NCI-H1105 (cell line): ENCODE measurements around the gene CRIP2.

ENCODE experiments used
- DNase-seq: peaks from one replicate; lab custom pipeline; 2025; lab: John Stamatoyannopoulos, UW

The CRIP2 gene, protein sequence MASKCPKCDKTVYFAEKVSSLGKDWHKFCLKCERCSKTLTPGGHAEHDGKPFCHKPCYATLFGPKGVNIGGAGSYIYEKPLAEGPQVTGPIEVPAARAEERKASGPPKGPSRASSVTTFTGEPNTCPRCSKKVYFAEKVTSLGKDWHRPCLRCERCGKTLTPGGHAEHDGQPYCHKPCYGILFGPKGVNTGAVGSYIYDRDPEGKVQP

DNA sequence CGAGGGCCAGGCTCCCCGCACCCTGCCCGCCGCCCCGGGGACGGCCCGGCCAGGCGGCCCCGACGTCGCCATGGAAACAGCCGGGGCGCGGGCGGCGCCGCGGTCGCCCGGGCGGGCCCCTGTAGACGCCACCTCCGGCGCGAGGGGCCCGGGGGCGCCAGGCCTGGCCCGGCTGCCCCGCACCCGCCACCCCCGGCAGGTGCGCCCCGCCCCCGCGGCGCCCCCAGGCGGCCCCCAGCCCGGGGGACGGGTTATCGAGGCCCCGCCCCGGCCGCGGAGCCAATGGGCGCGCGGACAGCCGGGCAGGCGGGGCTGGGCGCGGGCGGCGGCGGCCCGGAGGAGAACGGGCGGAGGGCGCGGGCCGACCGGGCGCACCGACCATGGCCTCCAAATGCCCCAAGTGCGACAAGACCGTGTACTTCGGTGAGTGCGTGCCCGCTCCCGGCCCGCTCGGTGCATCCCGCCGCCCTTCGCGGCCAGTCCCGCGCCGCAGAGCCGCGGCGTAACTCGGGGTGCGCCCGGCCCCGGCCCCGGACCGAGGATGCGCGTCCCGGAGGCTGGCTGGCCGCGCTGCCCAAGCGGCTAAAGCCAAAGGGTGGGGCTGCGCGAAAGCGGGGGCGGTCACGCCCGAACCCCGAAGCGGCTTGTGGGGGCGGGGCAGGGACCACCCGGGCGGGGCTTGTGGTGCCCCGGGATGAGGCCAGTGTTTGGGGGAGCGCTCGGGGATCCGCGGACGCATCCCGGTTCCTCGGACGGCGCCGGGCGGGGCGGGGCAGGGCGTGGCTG lies at the start of gene CRIP2:
Gene CRIP2 (plus strand): TSS at position 339 of the 786 bp plus-strand sequence. CDS start 42 bp downstream, at position 381.
- DNase-seq, result peak; percentile 76

DNA sequence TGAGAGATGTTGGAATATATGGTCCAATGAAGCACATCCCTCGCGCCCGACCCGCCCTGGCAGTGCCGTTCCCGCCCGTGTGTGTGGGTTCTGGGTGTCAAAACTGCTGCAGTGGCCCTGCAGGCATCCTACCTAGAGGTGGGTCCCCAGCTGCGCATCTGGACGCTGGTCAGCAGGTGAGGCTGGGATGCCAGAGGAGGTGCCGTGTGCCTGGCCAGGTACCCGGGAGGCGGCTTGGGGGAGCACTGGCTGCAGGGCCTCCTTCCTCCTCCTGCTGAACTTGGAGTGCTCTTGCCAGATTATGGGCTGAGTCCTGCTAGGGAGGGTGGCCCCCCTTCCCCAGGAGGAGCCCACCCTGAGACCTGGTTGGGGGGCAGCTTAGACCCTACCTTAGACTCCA lies 49.8 kb upstream of the CRIP2 start:
- no peak for DNase-seq

DNA sequence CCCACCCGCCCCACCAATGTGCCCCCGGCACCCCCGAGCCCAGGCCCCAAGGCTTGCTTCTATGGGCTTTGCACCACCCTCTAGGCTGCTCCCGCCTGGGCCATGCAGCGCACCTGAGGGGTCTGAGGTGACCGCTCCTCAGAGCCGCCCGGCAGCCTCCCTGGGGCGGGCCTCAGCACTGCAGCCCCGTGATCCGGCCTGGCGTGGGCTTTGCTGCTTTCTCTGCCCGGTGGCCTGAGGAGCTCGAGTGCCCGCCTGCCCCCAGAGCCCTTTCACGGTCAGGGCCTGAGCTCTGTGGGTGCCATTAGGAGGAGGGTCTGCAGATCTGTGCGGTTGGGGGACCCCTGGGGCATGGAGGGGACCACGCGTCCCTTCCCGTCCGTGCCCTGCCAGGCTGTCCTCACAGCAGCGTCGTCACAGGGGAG lies 48.8 kb upstream of the CRIP2 start:
- no peak for DNase-seq

DNA sequence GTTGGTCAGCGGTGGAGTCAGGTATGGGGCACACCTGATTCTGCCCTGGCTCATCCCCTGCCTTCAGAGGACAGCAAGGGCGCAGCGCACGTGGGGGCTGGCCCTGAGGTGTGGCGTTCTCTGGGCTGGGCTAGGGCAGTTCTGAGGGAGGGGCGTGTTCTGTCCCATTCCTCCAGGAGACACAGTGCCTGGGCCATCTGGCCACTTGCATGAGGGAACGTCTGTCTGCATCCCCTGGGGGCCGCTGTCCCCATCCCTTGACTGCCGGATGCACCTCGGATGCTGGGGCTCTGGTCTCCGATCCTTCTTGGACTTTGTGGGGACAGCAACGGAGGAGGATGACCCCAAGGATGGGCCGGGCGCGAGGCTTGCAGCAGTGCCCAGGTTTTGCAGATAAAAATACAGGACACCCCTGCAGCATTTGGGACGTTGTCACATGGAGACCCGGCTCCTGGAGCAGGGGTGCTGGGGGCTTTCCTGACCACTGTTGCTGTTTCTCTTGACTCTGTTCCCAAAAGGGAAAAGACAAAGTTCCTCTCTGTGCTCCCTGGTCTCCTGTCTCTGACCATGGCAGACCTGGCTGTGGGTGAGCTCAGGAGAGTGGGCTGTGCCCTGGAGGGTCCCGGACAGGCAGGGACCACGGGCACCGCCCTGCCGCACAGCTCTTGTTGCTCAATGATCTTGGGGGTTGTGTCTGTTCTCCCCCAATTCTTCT lies 48.0 kb upstream of the CRIP2 start:
- DNase-seq, result no peak

DNA sequence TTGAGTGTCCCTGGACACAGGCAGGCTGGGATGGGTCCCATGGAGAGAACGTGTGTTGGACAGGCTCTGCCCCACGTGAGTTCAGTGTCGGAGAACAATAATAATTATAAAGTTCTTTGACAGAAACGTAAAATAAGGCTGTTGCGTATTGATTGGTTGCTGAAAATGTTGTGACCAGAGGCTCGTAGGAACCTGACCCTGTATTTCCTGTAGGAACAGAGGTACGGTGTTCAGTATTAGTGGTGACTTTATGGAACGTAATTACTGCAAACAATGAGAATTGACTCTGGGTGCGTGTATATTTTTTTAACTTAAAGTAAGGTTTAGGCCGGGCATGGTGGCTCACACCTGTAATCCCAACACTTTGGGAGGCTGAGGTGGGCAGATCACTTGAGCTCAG lies 47.2 kb upstream of the CRIP2 start:
- DNase-seq, result no peak

DNA sequence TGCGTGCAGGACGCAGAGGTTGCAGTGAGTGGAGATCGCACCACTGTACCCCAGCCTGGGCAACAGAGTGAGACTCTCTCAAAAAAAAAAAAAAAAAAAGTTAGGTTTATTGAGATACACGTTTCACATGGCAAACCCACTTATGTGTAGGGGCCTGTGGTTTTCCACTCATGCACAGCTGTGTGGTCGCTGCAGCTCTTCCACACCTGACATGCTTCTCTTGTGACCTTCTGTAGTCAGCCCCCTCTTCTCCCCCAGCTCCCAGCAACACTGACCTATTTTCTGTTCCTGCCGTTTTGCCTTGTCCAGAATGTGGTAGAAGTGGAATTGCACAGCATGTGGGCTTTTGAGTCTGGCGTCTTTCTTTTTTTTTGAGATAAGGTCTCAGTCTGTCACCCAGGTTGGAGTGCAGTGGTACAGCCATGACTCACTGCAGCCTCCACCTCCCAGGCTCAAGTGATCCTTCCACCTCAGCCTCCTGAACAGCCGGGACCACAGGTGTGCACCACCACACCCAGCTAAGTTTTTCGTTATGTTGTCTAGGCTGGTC lies 46.6 kb upstream of the CRIP2 start:
- DNase-seq, result no peak

DNA sequence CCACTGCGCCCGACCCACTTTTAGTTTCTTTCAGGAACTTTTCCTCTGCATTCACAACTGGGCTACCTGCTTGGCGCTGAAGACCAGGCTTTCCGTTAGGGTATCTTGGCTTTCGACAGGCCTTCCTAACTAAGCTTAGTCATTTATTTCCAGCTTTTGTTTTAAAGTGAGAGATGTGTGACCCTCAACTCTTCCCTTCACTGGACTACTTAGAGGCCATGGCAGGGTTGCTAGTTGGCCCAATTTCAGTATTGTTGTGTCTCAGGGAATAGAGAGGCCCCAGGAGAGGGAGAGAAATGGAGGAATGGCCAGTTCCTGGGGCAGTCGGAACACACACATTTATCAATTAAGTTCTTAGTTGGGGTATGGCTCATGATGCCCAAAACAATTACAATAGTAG lies 44.6 kb upstream of the CRIP2 start:
- DNase-seq, result no peak

DNA sequence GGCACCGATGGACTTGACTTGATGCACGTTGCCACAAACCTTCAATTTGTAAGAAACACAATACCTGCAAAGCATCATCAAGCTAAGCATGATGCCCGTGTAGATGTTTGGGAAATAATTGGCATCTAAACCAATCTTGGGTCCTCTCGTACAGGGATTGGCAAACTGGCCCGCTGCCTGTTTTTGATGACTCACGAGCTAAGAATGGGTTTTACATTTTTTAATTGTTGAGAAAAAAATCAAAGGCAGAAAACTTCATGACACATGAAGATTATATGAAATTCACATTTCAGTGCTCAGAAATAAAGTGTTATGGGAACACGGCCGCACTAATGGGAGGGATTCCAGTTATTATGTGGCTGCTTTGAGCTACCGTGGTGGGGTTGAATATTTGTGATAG lies 44.1 kb upstream of the CRIP2 start:
- no peak for DNase-seq

DNA sequence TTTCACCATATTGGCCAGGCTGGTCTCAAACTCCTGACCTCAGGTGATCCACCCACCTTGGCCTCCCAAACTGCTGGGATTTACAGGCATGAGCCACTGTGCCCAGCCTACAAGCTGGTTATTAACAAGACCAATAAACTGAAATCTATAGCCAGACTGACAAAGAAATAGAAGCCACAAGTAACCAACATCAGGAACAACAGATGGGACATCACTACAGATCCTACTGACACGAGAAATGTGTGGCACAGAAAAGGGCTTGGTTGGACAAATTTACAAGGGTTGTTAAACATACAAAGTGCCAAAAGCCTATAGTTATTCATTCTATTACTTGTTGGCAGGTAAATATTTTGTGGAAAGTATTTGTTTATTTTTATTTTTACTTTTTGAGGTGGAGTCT lies 43.4 kb upstream of the CRIP2 start:
- no peak for DNase-seq

DNA sequence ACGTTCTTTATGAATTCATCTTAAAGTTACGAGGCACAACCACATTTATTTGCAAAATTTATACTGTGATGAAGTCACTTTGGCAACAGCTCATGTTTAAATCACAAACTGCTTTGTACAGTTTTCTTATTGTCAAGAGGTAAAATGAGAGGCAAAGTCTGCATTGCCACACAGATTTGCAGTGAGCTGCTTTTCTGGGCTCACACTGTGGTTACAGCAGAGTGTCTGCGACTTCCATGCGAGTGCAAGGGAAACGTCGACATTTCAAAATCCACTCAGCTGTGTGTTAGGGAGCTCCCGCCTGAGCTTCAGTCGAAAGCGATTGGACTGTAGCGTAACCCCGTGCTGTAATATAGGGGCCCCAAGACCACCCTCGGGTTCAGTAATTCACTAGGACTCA lies 42.0 kb upstream of the CRIP2 start:
- no peak for DNase-seq

DNA sequence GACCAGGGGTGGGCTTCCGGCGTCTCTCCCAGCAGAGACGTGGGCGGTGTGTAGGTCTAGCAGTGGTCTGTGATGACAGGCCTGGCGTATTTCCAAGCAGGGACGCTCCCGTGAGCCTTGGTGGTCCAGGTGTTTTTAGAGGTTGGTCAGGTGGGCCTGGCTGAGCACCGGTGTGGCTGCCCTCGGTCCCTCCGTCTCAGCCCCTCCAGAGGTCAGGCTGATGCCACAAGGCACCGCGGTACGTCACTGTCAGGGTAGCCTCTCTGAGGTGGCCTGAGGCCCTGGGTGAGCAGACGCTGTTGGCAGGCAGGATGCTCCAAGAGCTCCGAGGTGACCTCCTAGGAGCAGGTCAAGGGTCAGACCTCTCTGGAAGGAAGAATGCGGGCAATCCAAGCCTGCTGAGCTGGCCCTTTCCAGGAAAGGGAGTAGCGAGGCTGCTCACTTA lies 41.4 kb upstream of the CRIP2 start:
- DNase-seq, result no peak

DNA sequence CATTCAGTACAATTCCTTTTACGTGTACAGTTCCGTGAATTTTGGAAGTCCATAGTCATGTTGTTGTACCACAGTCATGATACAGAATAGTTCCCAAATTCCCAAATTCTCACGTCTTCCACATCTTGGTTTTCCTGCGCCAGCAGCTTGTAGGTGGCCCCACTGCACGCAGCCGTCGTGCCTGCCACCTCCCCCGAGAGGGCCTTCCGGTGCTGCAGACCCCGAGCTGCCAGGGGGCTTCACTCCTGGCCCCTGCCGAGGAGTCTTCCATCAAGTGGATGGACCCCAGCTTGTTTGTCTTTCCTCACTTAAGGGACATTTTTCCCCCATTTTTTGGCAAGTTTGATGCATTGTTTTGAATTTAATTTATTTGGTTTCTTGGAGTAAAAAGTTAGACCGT lies 38.2 kb upstream of the CRIP2 start:
- no peak for DNase-seq

DNA sequence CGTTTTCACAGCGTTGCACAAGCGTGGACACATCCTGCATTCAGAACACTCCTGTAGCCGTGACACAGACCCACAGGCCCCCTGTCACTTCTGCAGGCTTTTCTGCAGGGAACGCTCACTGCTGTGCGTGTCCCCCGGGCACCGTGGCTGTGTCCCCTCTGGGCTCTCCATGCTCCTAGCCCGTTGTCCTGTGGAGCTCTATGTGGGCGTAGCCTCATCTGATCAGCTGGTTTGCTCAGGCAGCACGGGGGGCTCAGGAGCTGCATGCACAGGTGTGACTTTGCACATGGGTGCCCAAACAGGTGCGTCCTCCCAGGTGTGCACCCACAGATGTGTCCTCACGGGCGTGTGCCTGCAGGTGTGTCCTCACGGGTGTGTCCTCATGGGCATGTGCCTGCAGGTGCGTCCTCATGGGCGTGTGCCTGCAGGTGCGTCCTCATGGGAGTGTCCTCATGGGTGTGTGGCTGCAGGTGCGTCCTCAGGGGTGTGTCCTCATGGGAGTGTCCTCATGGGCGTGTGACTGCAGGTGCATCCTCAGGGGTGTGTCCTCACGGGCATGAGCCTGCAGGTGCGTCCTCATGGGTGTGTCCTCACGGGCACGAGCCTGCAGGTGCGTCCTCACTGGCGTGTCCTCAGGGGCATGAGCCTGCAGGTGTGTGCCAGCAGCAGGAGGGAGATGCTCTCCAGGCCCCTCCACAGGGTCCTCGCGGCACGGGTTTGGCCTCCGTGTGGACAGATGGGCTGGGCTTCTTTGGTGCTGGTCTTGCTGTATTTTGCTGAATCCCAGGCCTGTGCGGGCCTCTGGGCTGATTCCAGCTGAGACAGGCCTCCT lies 37.5 kb upstream of the CRIP2 start:
- peak; percentile 57 for DNase-seq

DNA sequence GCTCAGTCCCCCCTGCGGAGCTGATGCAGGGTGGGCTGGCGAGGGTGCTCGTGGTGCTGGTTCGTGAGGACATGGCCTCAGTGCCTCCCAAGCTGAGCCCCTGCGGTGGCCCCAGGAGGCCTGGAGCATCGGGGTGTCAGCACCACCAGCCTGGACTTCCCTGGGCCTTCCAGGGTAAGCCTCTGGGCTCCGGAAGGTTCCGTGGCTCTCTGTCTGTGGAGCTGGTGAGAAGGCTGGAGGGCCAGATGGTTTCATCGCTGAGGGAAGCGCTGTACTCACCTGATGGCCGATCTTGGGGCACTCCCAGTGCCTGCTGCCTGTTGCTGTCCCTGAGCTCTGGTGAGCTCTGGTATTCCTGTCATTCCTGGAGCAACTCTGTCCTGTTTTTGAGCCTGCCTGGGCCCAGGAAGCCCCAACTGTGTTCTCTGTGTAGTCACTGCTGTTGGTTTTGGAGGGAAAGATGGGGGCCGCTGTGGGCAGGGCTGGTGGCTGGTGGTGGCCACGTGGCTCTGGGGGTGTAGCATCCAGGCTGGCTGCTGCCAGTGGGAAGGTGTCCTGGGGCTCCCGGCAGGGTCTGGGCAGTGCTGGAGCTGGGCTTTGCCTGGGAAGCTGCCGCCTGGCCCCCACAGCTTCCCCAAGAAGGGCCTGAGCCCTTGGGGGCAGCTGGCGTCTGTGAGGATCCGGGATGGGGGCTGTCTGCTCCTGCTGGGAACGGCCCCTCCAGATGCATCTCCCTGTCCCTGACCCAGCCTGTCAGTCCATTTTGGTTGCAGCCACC lies 36.7 kb upstream of the CRIP2 start:
- no peak for DNase-seq

DNA sequence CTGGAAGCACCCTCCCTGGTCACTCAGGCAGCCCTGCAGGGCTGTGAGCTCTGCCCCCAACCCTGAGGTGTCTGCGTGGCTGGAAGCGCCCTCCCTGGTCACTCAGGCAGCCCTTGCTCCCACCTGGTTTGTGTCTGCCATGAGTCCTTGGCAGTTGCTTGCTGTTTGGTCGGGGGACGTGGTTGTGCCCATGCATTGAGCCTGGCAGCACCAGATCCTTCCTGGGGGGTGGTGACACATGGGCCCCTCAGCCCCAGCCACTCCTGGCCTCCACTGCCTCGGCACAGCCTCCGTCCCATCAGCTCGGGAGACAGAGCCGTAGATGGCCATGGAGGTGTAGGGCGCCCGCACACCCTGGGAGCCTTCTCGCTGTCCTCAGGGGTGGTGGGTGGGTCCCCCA lies 35.4 kb upstream of the CRIP2 start:
- no peak for DNase-seq

DNA sequence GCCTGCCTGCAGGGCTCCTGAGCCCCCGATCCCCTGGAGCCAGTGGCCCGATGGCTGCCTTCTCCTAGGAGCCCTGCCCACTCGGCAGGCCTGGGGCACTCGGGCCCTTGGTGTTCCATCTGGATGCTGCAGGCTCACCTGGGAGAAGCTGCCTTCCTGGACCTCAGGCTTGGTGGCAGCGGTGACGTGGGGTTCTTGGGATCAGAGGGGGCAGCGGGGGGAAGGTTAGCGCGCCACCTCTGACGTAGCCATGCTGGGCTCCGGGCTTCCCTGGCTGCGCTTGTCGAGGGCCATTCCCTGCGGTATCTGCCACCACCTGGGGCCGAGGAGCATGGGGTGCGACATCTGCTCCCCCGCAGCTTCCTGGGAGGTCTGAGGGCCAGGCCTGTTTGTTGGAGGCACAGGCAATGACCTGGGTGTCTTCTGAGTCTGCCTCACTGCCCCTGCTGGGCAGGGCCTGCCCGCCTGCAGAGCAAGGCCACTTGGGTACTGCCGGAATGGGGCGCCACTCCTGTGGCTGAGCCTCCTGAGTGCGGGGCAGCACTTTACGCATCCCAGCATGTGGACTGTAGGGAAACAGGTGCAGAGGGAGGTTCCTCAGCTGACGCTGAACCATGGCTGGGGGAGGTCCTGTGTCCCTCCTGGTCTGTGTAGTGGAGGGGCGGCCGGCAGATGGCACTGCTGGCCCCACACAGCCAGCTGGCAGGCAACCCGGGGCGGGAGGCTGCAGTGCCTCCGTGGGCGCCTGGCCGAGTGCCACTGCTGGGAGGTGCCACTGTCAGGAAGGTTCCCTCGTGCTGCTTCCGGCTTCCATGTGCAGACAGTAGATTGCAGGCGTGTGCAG lies 34.7 kb upstream of the CRIP2 start:
- DNase-seq, result no peak

DNA sequence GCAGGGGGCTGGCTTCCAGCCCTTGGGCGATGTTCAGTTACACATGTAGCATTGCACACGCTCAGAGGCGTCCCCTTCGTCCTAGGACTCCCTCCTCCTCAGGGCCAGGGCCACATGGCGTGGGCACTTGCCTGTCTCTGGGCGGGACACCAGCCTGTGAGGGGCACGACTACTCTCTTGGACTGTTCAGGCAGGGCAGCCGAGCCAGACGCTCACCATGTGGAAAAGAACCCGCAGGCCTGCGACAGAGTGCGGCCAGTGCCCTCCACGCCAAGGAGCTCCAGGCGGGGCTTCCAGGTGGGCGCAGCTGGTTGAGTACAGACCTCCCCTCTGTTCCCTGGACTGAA lies 34.1 kb upstream of the CRIP2 start:
- no peak for DNase-seq

DNA sequence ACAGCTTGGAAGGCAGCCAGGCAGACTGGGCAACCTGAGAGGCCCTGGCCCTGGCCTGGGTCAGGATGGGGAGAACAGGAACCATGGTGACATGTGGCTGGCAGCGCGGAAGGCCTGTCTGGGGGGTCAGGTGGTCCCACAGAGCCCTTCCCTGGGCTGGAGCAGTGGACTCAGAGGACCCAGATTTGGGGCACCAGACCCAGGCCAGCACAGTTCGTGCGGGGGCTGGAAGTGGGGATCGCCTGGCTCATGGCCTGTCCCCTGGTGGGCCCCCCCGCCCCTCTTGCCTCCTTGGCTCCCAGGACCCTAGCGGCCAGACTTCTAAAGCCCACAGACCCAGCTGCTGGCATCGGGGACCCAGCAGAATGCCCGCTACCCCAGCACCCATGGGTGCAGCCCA lies 33.6 kb upstream of the CRIP2 start:
- no peak for DNase-seq

DNA sequence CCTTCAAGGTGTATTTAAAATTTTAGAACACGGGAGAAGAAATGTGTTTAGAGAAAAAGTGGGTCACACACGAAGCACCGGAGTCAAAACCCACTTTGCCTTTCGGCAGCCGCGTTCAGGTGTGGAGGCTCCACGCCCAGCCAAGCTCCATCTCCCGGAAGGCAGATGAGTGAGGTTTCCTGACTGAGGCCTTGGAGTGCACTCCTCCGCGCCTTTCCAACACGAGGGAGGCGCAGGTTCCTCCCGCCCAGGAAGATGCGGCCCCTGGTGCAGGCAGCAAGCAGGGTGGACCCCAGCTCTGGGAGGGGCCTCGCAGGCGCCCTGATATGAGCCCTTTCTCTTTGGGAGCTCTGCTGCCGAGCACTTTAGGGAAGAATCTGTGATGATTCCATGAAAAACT lies 32.5 kb upstream of the CRIP2 start:
- no peak for DNase-seq

DNA sequence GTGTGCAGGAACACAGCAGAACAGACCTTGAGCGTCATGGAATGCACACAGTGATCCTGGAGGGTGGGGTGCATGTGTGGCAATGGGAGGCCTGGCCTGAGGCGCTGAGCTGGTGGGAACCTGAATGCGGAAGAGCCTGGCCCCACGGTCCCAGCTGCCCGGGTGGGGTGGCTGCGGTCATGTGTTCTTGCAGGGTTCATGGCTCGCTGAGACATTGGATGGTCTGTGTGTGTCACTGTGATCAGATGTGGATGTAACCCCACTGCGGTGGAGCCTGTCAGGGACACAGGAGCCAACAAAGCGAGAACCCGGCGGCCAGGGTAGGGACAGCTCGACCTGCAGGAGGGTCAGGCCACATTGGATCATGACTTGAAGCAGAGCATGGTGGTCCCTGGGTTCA lies 31.8 kb upstream of the CRIP2 start:
- DNase-seq, result no peak
